Fibroblast of pulmonary artery (primary cell): ENCODE results near the gene PRXL2B.

Experiments
- DNase-seq: peaks from one replicate; pipeline ENCODE4 v3.0.0-alpha.2; 2010; ENCODE audit warnings: low read depth
- H3K4me3 ChIP-seq: replicated peaks from 2 replicates; pipeline ENCODE4 v1.5.1; 2011; ENCODE audit warnings: low read depth, mild to moderate bottlenecking, control low read depth, low read length, moderate library complexity
- CTCF ChIP-seq: IDR thresholded peaks from 2 replicates; pipeline ENCODE4 v1.5.1; 2011; ENCODE audit warnings: mild to moderate bottlenecking, control low read depth, low read length, inconsistent platforms; ENCODE audit errors: missing control alignments

Gene PRXL2B

GRCh38 chr1:2601721-2602303, 15.2 kb downstream of the PRXL2B start:
- no peak overlapping the region for H3K4me3 ChIP-seq
- no peak for DNase-seq
- no peak for TF ChIP-seq CTCF

GRCh38 chr1:2602311-2602835, 15.8 kb downstream of the PRXL2B start:
- H3K4me3 ChIP-seq = no peak overlapping the region
- TF ChIP-seq CTCF = no peak
- no peak for DNase-seq

DNA sequence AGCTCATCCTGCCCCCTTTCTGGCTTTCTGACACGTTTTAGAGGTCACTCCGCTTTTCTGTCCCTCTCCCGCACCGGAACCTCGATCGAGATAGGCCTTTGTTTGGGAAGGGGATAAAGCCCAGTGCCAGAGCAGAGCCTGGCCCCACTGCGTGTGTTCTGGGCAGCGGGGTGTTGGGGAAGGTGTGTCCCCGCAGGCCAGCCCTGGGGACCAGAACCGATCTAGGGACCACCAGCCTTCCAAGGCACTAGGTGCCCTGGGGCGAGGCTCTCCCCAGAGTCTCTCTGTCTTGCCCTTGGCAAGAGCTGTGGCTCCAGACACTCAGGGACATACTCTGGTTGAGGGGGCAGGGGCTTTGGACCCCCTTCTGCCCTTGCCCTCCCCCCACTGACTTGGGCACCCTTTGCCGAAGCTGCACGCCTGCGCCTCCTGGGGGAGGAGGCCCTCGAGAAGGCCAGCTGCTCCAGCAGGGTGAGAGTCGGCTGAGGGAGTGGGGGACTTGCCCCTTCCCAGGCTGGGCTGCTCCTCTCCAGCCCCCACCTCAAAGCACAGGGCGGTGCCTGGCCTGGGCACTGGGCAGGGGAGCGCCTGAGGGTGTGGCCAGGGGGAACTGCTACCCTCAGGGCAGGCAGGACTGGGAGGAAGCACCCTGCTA, 16.4 kb downstream of the PRXL2B start:
- no peak for DNase-seq
- H3K4me3 ChIP-seq = no peak overlapping the region
- no peak for TF ChIP-seq CTCF

DNA sequence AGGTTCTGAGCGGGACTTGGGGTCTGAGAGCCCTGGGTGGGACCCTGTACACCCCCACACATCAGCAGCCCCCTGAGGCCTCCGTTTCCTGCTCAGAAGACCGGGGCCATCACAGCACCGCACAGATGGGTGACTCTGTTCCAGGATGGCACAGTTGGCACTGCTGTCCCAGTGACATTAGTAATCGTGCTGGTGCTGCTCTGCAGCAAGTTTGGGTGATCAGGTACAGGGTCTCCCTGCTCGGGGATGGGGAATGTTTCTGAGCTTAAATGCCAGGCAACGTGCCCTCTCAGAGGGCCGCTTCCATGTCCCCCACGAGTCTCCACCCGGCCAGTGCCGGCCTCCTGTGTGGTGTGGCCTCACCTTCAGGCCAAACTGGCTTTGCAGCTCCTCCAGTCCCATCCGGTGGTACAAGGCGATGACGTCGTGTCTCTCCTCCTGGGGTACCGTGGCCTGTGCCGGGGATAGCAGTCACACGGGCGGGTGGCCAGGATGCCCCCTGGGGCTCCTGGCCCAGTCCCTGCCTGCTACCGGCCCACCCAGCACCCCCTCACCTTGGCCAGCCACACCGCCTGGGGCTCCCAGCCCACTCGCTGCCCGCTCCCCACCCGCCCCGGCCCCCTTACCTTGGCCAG, 17.1 kb downstream of the PRXL2B start:
- TF ChIP-seq CTCF = no peak
- no peak for DNase-seq
- no peak overlapping the region for H3K4me3 ChIP-seq

DNA sequence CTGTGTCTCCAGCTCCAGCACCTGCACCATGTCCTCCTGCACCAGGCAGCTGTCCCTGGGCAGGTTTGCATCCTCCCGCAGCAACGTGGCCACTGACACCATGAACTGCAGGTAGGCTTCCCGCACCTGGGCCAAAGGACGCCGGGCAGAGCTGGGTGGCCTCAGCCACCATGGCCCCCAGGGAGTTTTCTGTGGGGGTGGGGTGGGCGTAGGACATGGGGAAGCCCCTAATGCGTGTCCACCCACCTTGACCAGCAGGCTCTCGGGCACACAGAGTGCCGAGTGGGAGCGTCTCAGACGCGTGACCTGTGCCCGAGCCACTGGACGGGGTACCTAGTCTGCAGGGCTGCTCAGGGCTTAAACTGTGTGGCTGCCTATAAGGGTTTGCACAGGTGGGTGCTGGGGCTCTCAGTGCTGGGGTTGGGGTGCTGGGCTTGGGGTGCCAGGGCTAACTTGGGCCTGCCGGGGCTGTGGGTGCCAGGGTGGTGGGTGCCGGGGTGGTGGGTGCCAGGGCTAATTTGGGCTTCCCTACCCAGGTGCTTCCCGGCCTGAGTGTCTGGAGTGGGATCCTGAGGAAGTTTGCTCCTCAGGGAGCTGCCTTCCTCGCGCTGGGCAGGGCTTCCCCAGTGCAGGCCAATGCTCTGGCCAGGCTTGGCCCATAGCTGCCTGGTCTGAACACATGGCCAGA, 17.7 kb downstream of the PRXL2B start:
- TF ChIP-seq CTCF = no peak
- no peak for DNase-seq
- no peak overlapping the region for H3K4me3 ChIP-seq

- no peak for TF ChIP-seq CTCF
- DNase-seq = no peak
- H3K4me3 ChIP-seq = no peak overlapping the region
These were observed 18.4 kb downstream of the PRXL2B start for GRCh38 chr1:2604844-2605508.
